Stimulated activated CD8-positive, alpha-beta memory T cell treated with anti-CD3 and anti-CD28 coated beads, Interleukin-4, amount 100 ng/mL, for 1 hour (primary cell): ENCODE results near the gene ATP9B.
"Not testable (repeated sequence)": the region's sequence is repeated elsewhere in the genome, so short reads cannot be mapped to it uniquely, and the experiment has no call there.

ENCODE experiments used
- DNase-seq, 2 donors: peaks; one replicate each; pipeline ENCODE4 v3.0.0-alpha.2; 2020; ENCODE audit warnings: low read depth in 2 of 2, low spot score in 1 of 2

Gene ATP9B

DNA sequence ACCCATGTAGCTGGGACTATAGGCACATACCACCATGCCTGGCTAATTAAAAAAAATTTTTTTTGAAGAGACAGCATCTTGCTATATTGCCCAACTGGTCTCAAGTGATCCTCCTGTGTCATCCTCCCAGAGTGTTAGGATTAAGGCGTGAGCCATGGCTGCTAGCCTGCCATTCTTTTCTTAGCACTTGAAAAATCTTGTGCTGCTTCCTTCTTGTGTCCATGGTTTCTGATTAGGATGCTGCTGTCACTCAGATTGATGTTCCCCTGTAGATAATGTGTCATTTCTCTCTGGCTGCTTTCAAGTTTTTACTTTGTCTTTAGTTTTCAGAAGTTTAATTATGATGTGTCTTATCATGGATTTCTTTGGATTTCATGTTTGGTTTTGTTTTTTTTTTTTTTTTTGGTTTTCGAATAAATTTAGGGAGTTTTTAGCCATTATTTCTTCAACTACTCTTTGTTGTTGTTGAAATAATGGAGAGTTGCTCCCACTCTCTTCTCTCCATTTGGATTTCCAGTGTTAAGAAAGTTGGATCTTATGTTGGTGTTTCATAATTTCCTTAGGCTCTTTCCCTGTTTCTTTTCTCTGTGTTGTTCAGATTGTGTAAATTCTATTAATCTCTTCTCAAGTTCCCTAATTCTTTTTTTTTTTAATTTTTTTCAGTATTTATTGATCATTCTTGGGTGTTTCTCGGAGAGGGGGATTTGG, 2.5 kb downstream of the ATP9B start:
- DNase-seq, result no peak

DNA sequence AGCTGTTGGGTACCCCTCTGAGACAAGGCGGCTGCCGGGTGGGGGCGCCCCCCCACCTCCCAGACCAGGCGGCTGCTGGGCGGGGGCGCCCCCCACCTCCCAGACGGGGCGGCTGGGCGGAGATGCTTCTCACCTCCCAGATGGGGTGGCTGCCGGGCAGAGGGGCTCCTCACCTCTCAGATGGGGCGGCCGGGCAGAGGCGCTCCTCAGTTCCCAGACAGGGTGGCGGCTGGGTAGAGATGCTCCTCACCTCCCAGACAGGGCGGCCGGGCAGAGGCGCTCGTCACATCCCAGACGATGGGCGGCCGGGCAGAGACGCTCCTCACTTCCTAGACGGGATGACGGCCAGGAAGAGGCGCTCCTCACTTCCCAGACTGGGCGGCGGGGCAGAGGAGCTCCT, 3.5 kb downstream of the ATP9B start:
- DNase-seq, result not testable (repeated sequence)

DNA sequence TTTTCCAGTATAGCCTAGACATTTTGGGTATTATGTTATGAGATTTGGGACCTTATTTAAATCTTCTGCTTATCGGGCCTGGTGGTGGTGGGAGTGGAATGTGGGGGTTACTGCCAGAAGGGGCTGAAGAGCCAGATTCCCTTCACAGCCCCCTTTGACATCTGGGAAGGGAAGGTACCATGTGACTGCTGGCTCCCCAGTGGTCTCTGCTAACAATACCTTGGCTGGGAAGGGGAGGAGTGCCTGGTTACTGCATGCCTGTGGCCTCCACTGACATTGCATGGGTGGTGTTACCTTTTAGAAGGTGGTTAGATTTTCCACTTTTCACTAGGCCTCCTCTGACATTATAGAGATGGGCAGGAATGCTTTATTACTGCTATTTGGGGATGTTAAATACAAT, 8.0 kb downstream of the ATP9B start:
- DNase-seq, result no peak

DNA sequence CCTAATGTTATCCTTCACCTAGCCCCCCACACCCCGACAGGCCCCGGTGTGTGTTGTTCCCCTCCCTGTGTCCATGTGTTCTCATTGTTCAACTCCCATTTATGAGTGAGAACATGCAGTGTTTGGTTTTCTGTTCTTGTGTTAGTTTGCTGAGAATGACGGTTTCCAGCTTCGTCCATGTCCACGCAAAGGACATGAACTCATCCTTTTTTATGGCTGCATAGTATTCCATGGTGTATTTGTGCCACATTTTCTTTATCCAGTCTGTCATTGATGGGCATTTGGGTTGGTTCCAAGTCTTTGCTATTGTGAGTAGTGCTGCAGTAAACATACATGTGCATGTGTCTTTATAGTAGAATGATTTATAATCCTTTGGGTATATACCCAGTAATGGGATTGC, 9.6 kb downstream of the ATP9B start:
- not testable (repeated sequence) for DNase-seq

DNA sequence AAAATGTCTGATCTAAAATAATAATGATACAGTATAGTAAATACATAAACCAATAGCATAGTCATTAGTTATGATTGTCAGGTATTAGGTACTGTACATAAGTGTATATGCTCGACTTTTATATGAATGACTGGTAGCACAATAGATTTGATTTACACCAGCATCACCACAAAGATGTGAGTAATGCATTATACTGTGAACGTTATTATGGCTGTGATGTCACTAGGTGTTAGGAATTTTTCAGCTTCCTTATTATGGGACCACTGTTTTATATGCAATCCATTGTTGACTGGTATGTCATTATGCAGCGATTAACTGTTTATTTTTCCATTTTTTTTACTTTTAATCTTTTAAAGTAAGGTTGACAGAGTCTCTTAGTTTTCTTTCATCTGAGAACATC, 23.7 kb downstream of the ATP9B start:
- DNase-seq, result no peak

DNA sequence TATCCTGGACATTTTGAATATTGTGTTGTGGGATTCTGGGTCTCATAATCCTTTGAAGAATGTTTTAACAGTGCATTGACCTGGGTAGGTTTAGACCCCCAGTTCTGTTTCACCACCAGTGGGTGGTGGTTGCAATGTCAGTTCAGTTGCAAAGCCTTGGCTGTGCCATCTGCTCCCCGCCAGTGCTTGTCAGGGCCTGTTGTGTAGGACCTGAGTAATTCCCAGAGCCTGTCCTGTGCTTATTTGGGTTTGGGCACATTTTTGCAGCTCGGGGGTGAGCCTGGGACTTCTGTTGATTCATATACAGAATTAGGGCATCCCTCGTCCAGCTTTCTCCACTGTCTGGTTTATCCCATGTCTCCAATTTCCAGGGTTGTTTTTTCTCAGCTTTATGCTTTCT, 24.8 kb downstream of the ATP9B start:
- DNase-seq, result no peak

DNA sequence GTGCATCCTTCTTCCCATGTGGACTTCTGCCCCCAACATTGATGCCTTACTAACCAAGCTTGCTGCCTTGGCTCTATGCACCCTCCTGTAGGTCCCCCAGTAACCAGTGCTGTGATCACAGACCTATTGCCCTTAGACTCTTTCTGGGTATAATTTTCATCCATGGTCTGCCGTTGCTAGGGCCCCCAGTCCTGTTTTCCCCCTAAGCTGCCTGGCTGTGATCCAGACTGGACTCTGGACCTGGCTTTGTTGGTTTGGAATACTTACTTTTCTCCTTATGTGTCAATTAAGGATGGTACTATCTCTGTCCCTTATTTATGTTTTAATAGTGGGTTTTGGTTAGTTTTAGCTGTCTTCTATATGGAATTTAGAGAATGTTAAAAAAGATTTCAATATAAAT, 26.0 kb downstream of the ATP9B start:
- no peak for DNase-seq

DNA sequence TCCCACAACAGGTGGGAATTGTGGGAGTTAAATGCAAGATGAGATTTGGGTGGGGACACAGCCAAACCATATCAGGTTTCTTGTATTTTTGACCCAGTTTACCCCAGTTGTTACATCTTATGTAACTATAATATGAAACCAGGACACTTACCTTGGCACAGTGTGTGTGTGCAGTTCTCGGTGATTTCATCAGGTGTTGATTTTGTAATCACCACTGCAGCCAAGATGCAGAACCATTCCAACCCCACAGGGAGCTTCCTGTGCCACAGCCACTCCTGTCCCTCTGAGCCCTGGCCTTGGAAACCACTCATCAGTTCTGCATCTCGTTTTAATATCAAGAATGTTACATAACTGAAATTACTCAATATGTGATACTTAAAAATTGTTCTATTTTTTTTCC, 31.8 kb downstream of the ATP9B start:
- DNase-seq, result no peak

DNA sequence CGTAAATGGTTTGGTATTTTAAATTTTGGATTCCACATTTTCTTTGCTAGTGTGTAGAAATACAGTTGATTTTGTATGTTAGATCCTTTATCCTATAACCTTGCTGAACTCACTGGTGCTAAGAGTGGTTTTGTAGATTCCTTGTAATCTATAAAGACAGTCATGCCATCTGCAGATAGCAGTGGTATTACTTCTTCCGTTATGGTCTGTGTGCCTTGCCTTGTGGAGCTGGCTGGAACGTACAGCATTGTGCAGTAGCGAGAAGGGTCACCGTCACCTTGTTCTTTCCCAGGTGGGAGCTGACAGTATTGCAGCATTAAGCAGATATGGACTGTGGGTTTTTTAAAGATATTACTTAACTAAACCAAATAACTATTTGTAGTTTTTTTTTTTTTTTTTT, 33.7 kb downstream of the ATP9B start:
- no peak for DNase-seq

DNA sequence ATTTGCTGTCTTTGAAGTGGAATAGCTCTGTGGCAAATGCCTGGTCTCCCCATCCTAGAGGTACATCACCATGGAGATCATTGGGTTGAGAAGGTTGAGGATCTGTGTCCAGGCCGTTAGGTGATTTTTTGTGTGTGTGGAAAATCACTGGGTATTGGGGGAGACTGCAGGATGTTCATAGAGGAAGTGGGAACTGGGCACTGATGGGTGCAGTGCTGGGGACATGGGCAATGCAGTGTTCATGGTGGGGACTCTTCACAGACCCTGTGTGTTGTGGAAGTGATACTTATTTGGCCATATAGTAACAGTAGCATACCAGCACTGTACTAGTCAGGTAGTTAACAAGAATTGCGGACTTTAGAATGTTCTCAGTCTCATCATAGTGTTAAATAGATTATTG, 34.9 kb downstream of the ATP9B start:
- DNase-seq, result no peak

DNA sequence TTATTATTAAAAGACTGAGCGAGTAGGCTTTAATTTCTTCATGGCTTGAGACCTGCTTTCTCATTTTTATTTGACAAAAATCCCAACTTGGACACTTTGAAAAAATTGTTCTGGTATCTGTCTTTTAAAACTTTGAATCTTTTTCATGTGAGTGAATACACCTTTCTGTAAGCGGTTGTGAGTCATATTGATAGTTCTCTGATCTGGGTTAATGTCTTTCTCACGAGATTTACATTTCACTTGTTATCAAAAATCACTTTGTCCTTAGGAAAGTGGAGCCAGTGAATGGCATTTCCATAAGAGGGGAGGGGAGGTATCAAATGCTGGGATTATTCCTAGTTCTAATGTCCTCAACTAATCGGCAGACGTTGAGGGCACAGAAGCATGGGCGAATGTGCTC, 36.3 kb downstream of the ATP9B start:
- DNase-seq, result no peak

DNA sequence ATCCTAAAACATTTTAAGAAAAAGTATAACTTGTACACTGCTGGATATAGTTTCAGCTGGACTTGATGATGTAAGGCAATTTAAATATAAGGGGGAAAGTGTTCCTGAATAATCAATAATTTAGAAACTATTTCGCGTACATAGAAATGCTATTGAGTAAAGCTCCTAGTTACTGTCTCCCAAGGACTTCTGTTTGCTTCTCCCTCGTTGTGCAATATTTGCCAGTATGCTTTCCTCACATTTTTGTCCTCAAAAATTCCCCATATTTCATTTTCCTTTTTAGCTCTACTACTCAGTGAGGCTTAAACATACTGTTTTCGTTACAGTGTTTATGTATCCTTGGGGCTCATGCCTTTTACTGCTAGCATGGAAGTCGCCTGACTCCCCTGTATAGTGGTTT, 36.9 kb downstream of the ATP9B start:
- no peak for DNase-seq

DNA sequence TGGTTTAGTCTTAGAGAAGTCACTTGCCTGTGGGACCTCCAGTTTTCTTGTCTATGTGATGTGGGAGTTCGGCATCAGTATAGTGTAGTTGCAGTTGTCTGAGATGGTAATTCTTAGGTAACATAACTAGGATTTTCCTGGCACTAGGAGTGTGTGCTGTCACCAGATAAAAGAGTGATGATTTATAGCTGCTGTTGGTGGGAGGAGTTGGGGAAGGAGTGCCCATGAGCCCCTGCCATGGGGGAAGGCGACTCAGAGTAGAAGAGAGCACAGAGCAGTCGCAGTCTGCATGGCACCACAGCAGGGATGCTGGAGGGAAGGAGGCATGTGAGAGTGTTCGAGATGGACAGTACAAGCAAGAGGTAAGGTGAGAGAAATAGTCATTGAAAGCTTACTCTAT, 38.7 kb downstream of the ATP9B start:
- DNase-seq, result no peak

DNA sequence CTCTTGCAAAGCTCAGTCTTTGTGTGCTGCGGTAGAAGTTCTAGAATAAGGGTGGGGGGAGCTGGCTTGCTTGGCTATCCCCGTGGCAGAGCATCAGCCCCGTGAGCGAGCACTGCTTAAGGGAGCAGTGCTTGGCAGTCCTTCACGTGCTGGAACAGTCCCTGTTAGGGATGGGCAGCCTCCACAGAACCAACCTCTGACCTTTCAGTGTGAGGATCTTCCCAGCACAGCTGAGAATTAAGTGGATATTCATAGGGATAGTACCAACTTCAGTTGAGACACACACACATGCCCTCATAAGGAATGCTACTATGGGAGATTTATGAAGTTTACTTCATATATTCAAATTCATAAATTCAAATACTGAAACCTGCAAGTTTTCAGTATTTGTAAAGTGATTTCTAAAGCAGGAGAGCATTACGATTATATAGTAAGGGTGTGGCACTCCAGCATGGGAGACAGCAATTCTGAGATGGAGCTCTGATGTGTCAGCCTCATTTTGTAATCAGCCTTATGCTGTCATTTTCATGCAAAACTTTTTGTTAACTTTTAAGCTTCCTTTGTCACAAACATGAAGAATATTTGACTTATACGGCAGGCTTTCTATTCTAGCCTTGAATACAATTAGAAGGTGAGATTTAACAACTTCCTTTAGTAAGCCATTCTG, 39.5 kb downstream of the ATP9B start:
- DNase-seq, result no peak

DNA sequence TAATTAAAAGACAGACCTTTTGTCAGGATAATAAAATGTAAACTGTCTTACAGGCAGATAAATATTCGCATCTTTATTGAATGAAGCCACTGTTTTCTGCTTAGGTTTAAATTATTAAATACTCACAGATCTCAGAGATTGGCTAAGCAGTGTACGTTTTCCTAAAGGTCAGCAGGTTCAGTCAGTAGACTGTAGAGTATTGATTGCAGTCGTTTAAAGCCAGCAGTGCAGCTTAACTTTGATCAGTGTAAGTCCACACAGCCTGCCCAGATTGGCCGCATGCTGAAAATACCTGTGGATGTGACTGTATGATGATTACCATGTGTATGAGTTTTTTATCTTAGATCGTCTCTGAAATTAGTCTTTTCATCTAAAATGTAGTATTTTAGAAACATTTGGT, 42.3 kb downstream of the ATP9B start:
- DNase-seq, result no peak

DNA sequence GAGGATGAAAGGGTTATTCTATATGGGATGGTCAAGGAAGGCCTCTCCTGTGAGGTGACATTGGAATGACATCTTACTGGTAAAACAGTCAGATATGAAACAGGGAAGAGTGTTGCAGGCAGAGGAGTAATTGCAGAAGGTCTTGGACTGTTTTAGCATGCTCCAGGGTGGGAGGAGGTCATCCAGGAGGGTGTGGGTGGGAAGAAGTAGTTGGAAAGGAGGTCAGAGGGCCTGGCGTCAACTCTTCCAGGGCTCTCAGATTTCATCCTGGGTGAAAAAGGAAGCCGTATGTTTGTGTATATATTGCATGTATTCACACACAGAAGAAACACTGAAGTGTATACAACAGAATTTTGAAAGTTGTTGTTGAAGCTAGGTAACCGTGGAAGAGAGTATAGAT, 48.2 kb downstream of the ATP9B start:
- no peak for DNase-seq

DNA sequence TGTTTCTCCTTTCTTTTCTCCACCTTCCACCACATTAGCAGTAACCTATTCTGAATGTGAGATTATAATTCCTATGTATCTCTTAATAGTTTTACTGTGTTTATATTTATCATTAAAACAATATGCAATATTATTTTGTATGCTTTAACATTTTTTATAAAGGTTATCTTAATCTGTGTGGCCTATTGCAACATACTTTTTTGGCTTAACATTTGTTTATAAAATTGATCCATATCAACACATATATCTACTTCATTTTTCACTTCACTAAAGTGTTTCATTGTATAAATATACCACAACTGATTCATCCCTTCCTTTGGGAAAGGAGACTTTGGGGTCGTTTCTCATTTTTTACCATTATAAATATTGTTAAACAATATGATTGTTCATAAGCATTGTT, 48.6 kb downstream of the ATP9B start:
- no peak for DNase-seq

DNA sequence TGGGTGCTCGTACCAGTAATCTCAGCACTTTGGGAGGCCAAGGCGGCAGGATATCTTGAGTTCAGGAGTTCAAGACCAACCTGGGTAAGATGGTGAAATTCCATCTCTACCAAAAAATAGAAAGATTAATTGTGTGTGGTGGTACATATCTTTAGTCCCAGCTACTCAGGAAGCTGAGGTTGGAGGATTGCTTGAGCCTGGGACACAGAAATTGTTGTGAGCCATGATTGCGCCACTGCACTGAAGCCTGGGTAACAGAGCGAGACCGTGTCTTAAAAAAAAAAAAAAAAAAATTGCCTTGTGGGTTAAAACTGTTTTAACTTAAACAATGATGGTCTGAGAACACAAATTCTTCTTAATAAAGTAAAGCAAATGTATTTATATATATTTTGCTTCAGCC, 49.6 kb downstream of the ATP9B start:
- no peak for DNase-seq

DNA sequence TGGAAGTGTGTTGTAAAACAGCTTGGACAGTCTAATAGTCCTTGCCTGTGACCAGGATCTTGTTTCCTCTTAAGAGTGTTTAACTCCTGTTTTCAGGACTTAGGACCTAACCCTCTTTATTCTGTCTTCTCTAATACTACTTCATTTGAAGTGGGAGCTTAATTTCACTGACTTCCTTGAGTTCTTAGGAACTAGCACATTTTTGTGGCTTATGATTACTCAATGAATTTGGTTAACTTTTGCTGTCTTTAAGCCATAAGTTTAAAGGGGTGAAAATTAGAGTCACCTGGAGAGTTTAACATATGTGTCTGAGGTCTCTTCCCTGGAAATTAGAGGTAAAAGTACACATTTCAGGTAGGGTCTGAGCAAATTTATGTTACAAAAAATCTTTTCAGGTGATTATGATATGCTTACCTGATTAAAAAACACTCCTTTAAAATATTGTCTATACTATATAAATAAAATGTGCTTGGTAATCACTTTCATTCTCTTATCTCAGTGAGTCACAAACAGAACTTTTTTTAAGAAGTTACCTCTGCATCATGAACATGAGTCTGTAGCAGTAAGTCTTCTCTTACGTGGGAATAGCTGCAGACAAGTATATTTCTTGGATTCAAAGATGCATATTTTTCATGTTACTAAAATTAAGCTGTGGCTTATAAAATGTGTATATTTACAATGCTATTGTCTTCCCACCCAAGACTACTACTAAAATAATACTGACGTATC, 52.7 kb downstream of the ATP9B start:
- DNase-seq, result no peak

DNA sequence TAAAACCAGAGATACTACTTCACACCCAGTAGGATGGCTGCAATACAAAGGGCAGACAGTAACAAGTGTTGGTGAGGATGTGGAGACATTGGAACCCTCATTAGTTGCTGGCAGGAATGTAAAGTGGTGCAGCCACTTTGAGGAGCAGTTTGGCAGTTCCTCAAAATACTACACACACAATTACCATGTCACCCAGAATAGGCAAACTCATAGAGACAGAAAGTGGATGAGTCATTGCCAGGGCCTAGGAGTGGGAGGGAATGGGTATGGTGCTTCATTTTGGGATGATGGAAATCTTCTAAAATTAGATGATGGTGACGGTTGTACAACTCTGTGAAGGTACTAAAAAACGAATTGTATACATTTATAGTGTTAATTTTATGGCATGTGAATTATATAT, 54.8 kb downstream of the ATP9B start:
- DNase-seq, result no peak

DNA sequence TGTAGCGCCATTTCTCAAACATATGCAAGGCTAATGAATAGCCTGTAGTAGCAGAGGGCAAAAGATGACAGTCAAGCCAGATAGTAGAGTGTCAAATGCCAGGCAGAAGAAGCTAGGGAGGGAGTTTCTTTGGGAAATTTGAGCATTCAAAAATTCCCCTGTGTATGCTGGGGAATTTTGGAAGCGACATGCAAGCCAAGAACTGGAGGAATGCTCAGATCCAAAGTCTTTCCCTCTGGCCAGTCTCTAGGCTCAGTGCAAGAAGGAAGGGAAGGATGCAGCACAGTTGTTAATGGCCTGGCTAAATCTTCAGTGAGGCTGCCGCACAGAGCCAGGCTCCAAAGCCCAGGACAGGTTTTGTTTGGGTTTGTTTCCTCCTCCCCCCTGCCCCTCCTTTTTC, 59.9 kb downstream of the ATP9B start:
- DNase-seq, result no peak

DNA sequence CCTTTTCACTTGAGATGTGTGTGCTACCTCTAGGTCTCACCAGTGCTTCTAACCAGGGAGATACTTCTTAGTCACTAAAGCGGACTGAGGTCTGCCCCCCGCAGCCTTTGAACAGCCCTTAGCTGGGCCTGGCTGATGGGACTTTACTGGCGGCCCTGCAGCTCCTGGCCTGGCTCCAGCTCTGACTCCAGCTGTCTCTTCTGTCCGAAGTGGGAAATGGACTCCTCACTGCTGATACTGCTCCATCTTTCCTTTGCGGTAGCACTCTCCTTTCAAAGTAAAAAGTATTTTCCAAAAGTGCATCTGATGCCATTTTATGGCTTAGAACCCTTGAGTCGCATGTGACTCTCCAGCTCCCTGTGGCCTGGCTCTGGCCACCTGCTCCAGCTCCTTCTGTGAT, 64.5 kb downstream of the ATP9B start:
- no peak for DNase-seq

DNA sequence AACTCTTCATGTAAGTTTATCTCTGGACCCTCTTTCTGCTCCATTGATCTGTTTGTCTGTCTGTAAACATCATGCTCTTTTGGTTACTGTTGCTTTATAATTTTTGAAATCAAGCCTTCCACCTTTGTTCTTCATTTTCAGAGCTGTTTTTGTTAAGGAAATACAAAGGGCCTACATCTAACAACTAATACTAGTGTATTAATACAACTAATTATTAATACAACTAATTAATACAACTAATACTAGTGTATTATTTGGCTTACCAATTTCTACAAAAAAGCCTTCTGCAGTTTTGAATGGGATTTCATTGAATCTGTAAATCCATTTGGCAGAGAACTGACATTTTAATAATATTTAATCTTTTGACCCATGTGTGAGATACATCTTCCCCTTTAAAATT, 66.7 kb downstream of the ATP9B start:
- DNase-seq, result no peak
